ENCODE data around the gene MCM7. TPM values are rescaled to one million over a fixed set of nuclear protein-coding genes. Genes with fewer than 3 reads are reported as not detected.

MCM7 gene
- total and polyA plus RNA-seq, 2 donors from 2014 or later = 21.0 to 47.2 TPM

DNA sequence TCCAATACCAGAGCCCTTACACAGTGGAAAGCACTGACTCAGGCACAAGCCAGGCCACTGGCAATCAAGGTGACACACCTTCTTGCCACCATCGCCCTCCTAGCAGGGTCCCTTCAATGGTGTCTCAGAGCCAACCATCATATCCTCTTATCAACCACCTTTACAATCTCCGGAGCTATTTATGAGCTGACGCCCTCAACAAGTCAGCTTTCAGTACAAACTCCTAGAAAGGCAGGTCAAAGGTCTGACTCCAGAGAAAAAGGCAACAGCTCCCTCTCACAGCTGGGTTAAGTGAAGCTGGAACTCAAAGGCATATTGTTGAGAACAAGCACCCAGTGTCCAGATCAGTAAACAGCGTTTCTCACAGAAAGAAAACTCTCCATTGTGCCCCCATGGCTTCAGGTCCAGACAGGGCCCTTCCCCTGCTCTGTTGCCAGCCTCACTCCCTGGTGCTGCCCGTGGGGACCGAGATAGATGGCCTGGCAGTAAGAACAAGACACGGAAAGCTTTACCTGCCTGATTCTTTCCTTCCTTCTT is 22.1 kb downstream of the MCM7 start:
- Histone ChIP-seq H3K4me1 (ENCODE audit: control insufficient read depth in 2 of 3, insufficient read depth in 2 of 3, low read depth in 1 of 3, low read length in 3 of 3) (peaks cover 2 to 21% (median 10%) of the 10 kb centered on the region in 3 donors), H3K36me3 (ENCODE audit: control insufficient read depth in 2 of 3, insufficient read depth in 3 of 3, low read length in 3 of 3) (peaks cover 16 to 22% (median 17%) of the 10 kb centered on the region in 3 donors), H3K4me3 (ENCODE audit: low read length in 3 of 3) (no peak overlapping the region), H3K27ac (ENCODE audit: low read depth in 2 of 2, low read length in 2 of 2) (no peak overlapping the region), H3K9me3 (ENCODE audit: control insufficient read depth in 2 of 3, insufficient read depth in 1 of 3, low read length in 3 of 3) (peaks cover 0 to 3% (median 0%) of the 10 kb centered on the region in 3 donors), H3K9ac (ENCODE audit: low read length in 3 of 3) (no peak overlapping the region), H3K27me3 (ENCODE audit: control insufficient read depth, insufficient read depth, low read length) (no peaks in the 10 kb centered on the region)
- FAIRE-seq = no peak
- DNase-seq = no peak
- intact Hi-C loops (cut with DNase I) = no loop called here
- TF ChIP-seq, protein P1, sequence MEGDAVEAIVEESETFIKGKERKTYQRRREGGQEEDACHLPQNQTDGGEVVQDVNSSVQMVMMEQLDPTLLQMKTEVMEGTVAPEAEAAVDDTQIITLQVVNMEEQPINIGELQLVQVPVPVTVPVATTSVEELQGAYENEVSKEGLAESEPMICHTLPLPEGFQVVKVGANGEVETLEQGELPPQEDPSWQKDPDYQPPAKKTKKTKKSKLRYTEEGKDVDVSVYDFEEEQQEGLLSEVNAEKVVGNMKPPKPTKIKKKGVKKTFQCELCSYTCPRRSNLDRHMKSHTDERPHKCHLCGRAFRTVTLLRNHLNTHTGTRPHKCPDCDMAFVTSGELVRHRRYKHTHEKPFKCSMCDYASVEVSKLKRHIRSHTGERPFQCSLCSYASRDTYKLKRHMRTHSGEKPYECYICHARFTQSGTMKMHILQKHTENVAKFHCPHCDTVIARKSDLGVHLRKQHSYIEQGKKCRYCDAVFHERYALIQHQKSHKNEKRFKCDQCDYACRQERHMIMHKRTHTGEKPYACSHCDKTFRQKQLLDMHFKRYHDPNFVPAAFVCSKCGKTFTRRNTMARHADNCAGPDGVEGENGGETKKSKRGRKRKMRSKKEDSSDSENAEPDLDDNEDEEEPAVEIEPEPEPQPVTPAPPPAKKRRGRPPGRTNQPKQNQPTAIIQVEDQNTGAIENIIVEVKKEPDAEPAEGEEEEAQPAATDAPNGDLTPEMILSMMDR (IDR thresholded peaks at IDR 0.05; ENCODE audit: borderline replicate concordance, extremely low read depth, insufficient read depth) = no peak

DNA sequence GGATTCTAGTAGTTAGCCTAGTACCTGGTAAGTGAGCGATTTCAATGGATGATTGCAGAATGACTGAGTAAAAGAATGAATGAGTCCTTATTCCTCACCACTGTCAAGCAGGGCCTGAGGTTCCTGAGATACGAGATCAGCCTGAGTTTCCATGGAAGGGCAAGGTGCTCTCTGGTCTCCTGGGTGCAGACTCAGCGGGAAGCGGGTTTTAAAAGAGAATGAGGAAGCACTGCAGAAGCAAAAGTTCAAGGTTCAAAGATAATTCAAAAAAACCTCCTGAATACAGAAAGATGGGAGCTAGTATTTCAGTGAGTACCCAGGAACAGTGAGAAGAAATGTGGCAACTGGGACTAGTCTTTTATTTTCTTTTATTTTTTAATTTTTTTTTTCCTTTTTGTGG is 24.0 kb downstream of the MCM7 start:
- Histone ChIP-seq H3K9me3 (ENCODE audit: control insufficient read depth in 2 of 3, insufficient read depth in 1 of 3, low read length in 3 of 3) (peaks cover 0 to 7% (median 4%) of the 10 kb centered on the region in 3 donors), H3K4me3 (ENCODE audit: low read length in 3 of 3) (no peak overlapping the region), H3K9ac (ENCODE audit: low read length in 3 of 3) (no peak overlapping the region), H3K27ac (ENCODE audit: low read depth in 2 of 2, low read length in 2 of 2) (no peak overlapping the region), H3K27me3 (ENCODE audit: control insufficient read depth, insufficient read depth, low read length) (no peaks in the 10 kb centered on the region), H3K4me1 (ENCODE audit: control insufficient read depth in 2 of 3, insufficient read depth in 2 of 3, low read depth in 1 of 3, low read length in 3 of 3) (peaks cover 0 to 16% (median 5%) of the 10 kb centered on the region in 3 donors), H3K36me3 (ENCODE audit: control insufficient read depth in 2 of 3, insufficient read depth in 3 of 3, low read length in 3 of 3) (peaks cover 31 to 36% (median 35%) of the 10 kb centered on the region in 3 donors)
- intact Hi-C loops (cut with DNase I) = no loop called here
- DNase-seq (no peak), FAIRE-seq (no peak)
- TF ChIP-seq, protein P1 (IDR thresholded peaks at IDR 0.05; ENCODE audit: borderline replicate concordance, extremely low read depth, insufficient read depth) = no peak

DNA sequence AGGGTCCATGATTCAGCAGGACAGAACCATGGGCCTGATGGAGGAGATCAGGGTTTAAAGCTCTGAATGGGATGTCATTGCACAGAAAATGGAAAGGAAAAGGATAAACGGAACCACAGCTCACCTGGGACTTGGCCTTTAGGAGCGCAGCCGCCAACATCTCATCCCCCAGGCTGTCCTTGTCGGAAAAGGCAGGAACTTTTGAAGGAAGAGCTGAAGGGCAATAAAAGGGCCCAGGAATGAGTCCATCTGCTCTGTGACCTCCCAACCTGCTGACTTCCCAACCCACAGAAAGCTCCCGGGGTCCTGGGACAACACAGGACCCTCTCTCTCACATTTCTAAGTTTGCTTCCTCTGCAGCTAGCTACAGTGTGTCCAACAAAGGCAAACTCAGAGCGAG is 25.8 kb downstream of the MCM7 start:
- no peak overlapping the region for H3K27ac ChIP-seq (ENCODE audit: low read depth in 2 of 2, low read length in 2 of 2)
- peaks cover 11 to 22% (median 16%) of the 10 kb centered on the region in 3 donors for H3K9me3 ChIP-seq (ENCODE audit: control insufficient read depth in 2 of 3, insufficient read depth in 1 of 3, low read length in 3 of 3)
- peaks cover 48 to 53% (median 53%) of the 10 kb centered on the region in 3 donors for H3K36me3 ChIP-seq (ENCODE audit: control insufficient read depth in 2 of 3, insufficient read depth in 3 of 3, low read length in 3 of 3)
- no peaks in the 10 kb centered on the region for H3K27me3 ChIP-seq (ENCODE audit: control insufficient read depth, insufficient read depth, low read length)
- DNase-seq = no peak
- peaks cover 0 to 13% (median 5%) of the 10 kb centered on the region in 3 donors for H3K4me1 ChIP-seq (ENCODE audit: control insufficient read depth in 2 of 3, insufficient read depth in 2 of 3, low read depth in 1 of 3, low read length in 3 of 3)
- H3K9ac ChIP-seq (ENCODE audit: low read length in 3 of 3) = no peak overlapping the region
- intact Hi-C loops (cut with DNase I) = no loop called here
- TF ChIP-seq, protein P1 (IDR thresholded peaks at IDR 0.05; ENCODE audit: borderline replicate concordance, extremely low read depth, insufficient read depth) = no peak
- no peak overlapping the region for H3K4me3 ChIP-seq (ENCODE audit: low read length in 3 of 3)
- FAIRE-seq = no peak

Measured in kidney (tissue), 14 donors.